HEK293 (cell line): Measurements from ENCODE around the gene ACTN3.

Experiments used
- CTCF ChIP-seq: fragments of 450-650 bp; formaldehyde crosslinking; IDR thresholded peaks from 2 replicates; pipeline ENCODE4 v1.5.1; 2016; ENCODE audit warnings: missing biosample characterization, missing genetic modification characterization
- ZFP37 ChIP-seq: fragments of 450-650 bp; formaldehyde crosslinking; IDR thresholded peaks from 2 replicates; pipeline ENCODE4 v1.5.1; 2016; ENCODE audit warnings: missing biosample characterization, missing genetic modification characterization
- ZNF350 ChIP-seq: fragments of 450-650 bp; formaldehyde crosslinking; IDR thresholded peaks from 2 replicates; pipeline ENCODE4 v1.5.0; 2017; ENCODE audit warnings: missing biosample characterization, mild to moderate bottlenecking, missing genetic modification characterization
- ZNF398 ChIP-seq: fragments of 450-650 bp; formaldehyde crosslinking; IDR thresholded peaks from 2 replicates; pipeline ENCODE4 v1.5.1; 2017; ENCODE audit warnings: missing biosample characterization, missing genetic modification characterization
- ZNF639 ChIP-seq: fragments of 450-650 bp; formaldehyde crosslinking; IDR thresholded peaks from 2 replicates; pipeline ENCODE4 v1.5.1; 2016; ENCODE audit warnings: missing biosample characterization, missing genetic modification characterization
- ZSCAN5A ChIP-seq: fragments of 450-650 bp; formaldehyde crosslinking; IDR thresholded peaks from 2 replicates; pipeline ENCODE4 v1.5.1; 2016; ENCODE audit warnings: missing biosample characterization, missing genetic modification characterization

GRCh38 chr11:66593650-66594049 lies 46.9 kb downstream of the ACTN3 start:
- no peak for TF ChIP-seq CTCF (tag by site-specific recombination)
- no peak for TF ChIP-seq ZFP37 (tag by site-specific recombination)
- no peak for TF ChIP-seq ZSCAN5A (tag by site-specific recombination)
- TF ChIP-seq ZNF398, result no peak
- no peak for TF ChIP-seq ZNF350
- TF ChIP-seq ZNF639 (tag by site-specific recombination), result no peak
